Measurements from ENCODE around the gene SYPL2. TPM values are rescaled to one million over a fixed set of nuclear protein-coding genes. Genes with fewer than 3 reads are reported as not detected.

The SYPL2 gene
- total RNA-seq, 1 experiment from 2014 or later: 2.5 TPM

DNA sequence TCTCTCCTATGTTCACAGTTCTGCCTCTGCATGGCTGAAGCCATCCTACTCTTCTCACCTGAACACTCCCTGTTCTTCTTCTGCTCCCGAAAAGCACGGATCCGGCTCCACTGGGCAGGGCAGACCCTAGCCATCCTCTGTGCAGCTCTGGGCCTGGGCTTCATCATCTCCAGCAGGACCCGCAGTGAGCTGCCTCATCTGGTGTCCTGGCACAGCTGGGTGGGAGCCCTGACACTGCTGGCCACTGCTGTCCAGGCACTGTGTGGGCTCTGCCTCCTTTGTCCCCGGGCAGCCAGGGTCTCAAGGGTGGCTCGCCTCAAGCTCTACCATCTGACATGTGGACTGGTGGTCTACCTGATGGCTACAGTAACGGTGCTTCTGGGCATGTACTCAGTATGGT lies 29.4 kb downstream of the SYPL2 start:
- H3K9me3 Mint-ChIP-seq: no peaks in the 10 kb centered on the region
- no peak overlapping the region for H3K4me2 ChIP-seq (ENCODE audit: insufficient read depth, insufficient read length, low read length)
- no peaks in the 10 kb centered on the region for H4K20me1 ChIP-seq (ENCODE audit: control insufficient read depth, insufficient read depth, insufficient read length)
- no peak for DNase-seq
- H3T11ph ChIP-seq (ENCODE audit: low read length): no peak overlapping the region
- H2BK20ac ChIP-seq (ENCODE audit: low read depth, low read length, poor library complexity, severe bottlenecking): no peak overlapping the region
- no peak overlapping the region for H3K18ac ChIP-seq (ENCODE audit: insufficient read length, low read depth, low read length)
- no peak overlapping the region for H2AFZ ChIP-seq (ENCODE audit: low read length)
- H3K56ac ChIP-seq (ENCODE audit: insufficient read length, low read depth, low read length): no peak overlapping the region
- H3K27me3 Mint-ChIP-seq (ENCODE audit: low read depth): no peaks in the 10 kb centered on the region
- H3K36me3 Mint-ChIP-seq (ENCODE audit: insufficient read depth in 1 of 3, low read depth in 3 of 3): peaks cover 0 to 18% (median 2%) of the 10 kb centered on the region in 3 experiments; a peak in 5 of 7 replicates
- H3K23ac ChIP-seq (ENCODE audit: insufficient read length, low read depth, low read length): no peak overlapping the region
- H3K4me1 Mint-ChIP-seq: peaks cover 20 to 21% of the 10 kb centered on the region in 2 experiments
- H3K79me2 ChIP-seq (ENCODE audit: insufficient read depth, low read length): no peaks in the 10 kb centered on the region
- H3K9me3 ChIP-seq (ENCODE audit: control insufficient read depth, low read depth, low read length): no peaks in the 10 kb centered on the region
- H3K27ac ChIP-seq (ENCODE audit: insufficient read length, low read depth, low read length): no peak overlapping the region
- H3K27me3 ChIP-seq (ENCODE audit: insufficient read depth, low read length): no peaks in the 10 kb centered on the region
- no peak overlapping the region for H3K9ac ChIP-seq (ENCODE audit: extremely low read depth, insufficient read length, low read length)
- no CpG with 5 or more reads among the region's 7 CpGs for WGBS (ENCODE audit: extremely low coverage, insufficient read length, low lambda C conversion rate)
- no peak overlapping the region for H4K5ac ChIP-seq (ENCODE audit: insufficient read length, low read depth, low read length)
- H2BK12ac ChIP-seq (ENCODE audit: insufficient read length, low read depth, low read length): no peak overlapping the region
- H2BK120ac ChIP-seq (ENCODE audit: low read depth, low read length, poor library complexity, severe bottlenecking): no peak overlapping the region
- H3K4ac ChIP-seq (ENCODE audit: low read depth, low read length): no peak overlapping the region
- H3K4me1 ChIP-seq (ENCODE audit: insufficient read depth, low read length): peaks cover 2% of the 10 kb centered on the region; the same call in 1 of the 2 replicates
- H2BK15ac ChIP-seq (ENCODE audit: low read depth, low read length): no peak overlapping the region
- no peaks in the 10 kb centered on the region for H3K79me1 ChIP-seq (ENCODE audit: insufficient read depth, low read depth, low read length, poor library complexity, severe bottlenecking)
- H4K91ac ChIP-seq (ENCODE audit: insufficient read length, low read depth, low read length): no peak overlapping the region
- H3K27ac Mint-ChIP-seq: no peak overlapping the region
- H2BK5ac ChIP-seq (ENCODE audit: insufficient read length, low read length): no peak overlapping the region
- no peaks in the 10 kb centered on the region for H3K23me2 ChIP-seq (ENCODE audit: insufficient read length, low read depth, low read length, poor library complexity, severe bottlenecking)
- peak overlapping the region in 1 of 2 experiments; percentile 93; a peak in 3 of 5 replicates for H3K4me3 Mint-ChIP-seq
- H2AK5ac ChIP-seq (ENCODE audit: insufficient read length, low read length): no peak overlapping the region
- TF ChIP-seq, protein P1, sequence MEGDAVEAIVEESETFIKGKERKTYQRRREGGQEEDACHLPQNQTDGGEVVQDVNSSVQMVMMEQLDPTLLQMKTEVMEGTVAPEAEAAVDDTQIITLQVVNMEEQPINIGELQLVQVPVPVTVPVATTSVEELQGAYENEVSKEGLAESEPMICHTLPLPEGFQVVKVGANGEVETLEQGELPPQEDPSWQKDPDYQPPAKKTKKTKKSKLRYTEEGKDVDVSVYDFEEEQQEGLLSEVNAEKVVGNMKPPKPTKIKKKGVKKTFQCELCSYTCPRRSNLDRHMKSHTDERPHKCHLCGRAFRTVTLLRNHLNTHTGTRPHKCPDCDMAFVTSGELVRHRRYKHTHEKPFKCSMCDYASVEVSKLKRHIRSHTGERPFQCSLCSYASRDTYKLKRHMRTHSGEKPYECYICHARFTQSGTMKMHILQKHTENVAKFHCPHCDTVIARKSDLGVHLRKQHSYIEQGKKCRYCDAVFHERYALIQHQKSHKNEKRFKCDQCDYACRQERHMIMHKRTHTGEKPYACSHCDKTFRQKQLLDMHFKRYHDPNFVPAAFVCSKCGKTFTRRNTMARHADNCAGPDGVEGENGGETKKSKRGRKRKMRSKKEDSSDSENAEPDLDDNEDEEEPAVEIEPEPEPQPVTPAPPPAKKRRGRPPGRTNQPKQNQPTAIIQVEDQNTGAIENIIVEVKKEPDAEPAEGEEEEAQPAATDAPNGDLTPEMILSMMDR (conservative IDR thresholded peaks at IDR 0.05): no peak
- H4K8ac ChIP-seq (replicated peaks; ENCODE audit: insufficient read length, low read depth, low read length): no peak overlapping the region
- no peak overlapping the region for H3K14ac ChIP-seq (ENCODE audit: insufficient read depth, low read length)
